ENCODE measurements around the gene NRP2.
A peak's percentile ranks its signal among the peaks of the same experiment; 100 is the strongest.

The NRP2 gene, protein sequence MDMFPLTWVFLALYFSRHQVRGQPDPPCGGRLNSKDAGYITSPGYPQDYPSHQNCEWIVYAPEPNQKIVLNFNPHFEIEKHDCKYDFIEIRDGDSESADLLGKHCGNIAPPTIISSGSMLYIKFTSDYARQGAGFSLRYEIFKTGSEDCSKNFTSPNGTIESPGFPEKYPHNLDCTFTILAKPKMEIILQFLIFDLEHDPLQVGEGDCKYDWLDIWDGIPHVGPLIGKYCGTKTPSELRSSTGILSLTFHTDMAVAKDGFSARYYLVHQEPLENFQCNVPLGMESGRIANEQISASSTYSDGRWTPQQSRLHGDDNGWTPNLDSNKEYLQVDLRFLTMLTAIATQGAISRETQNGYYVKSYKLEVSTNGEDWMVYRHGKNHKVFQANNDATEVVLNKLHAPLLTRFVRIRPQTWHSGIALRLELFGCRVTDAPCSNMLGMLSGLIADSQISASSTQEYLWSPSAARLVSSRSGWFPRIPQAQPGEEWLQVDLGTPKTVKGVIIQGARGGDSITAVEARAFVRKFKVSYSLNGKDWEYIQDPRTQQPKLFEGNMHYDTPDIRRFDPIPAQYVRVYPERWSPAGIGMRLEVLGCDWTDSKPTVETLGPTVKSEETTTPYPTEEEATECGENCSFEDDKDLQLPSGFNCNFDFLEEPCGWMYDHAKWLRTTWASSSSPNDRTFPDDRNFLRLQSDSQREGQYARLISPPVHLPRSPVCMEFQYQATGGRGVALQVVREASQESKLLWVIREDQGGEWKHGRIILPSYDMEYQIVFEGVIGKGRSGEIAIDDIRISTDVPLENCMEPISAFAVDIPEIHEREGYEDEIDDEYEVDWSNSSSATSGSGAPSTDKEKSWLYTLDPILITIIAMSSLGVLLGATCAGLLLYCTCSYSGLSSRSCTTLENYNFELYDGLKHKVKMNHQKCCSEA

GRCh38 chr2:205682239-205682970, at the start of gene NRP2:
TSS of gene NRP2 (plus strand) at chr2:205682501. CDS start at chr2:205683291, 790 bp downstream.
- Histone ChIP-seq H3K4me1 (ENCODE audit: control insufficient read depth in 1 of 2, insufficient read depth in 1 of 2, low read depth in 1 of 2, low read length in 1 of 2) (peaks cover 11 to 13% of the 10 kb centered on the region in 2 experiments), H3K4me3 (ENCODE audit: low read depth in 1 of 2, low read length in 1 of 2) (peak within 1 kb of the TSS; percentile 2 to 45)

DNA sequence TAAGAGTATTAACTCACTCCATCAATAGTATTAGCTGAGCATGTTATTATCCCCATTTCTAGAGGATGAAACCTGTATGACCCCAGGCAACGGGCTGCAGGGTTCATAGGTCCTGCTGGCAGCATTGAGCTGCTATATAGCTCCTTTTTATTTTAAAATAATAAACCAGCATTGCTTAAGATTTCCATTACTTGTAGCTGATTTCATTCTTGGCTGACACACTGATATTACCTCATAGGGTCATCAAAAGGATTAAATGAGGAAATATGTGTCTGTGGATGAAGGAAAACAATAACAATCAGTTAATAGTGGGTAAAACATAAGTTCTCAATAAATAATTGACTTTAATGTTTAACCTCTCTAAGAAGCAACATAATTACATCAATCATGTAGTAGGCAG, 48.3 kb upstream of the NRP2 start:
- Histone ChIP-seq H3K36me3 (no peaks in the 10 kb centered on the region), H3K4me1 (ENCODE audit: control insufficient read depth in 1 of 2, insufficient read depth in 1 of 2, low read depth in 1 of 2, low read length in 1 of 2) (no peaks in the 10 kb centered on the region), H3K27me3 (peaks cover 4% of the 10 kb centered on the region), H3K4me3 (ENCODE audit: low read depth in 1 of 2, low read length in 1 of 2) (no peak overlapping the region), H3K9me3 (no peaks in the 10 kb centered on the region), H3K27ac (no peak overlapping the region)
- no peak for TF ChIP-seq CTCF (IDR thresholded peaks at IDR 0.05)

More at GRCh38 chr2:205682239-205682970, at the start of gene NRP2:
- TF ChIP-seq CTCF (IDR thresholded peaks at IDR 0.05) = no peak
- Histone ChIP-seq H3K27me3 (peaks cover 95% of the 10 kb centered on the region), H3K27ac (no peak within 1 kb of the TSS), H3K9me3 (no peaks in the 10 kb centered on the region), H3K36me3 (no peaks in the 10 kb centered on the region)

DNA sequence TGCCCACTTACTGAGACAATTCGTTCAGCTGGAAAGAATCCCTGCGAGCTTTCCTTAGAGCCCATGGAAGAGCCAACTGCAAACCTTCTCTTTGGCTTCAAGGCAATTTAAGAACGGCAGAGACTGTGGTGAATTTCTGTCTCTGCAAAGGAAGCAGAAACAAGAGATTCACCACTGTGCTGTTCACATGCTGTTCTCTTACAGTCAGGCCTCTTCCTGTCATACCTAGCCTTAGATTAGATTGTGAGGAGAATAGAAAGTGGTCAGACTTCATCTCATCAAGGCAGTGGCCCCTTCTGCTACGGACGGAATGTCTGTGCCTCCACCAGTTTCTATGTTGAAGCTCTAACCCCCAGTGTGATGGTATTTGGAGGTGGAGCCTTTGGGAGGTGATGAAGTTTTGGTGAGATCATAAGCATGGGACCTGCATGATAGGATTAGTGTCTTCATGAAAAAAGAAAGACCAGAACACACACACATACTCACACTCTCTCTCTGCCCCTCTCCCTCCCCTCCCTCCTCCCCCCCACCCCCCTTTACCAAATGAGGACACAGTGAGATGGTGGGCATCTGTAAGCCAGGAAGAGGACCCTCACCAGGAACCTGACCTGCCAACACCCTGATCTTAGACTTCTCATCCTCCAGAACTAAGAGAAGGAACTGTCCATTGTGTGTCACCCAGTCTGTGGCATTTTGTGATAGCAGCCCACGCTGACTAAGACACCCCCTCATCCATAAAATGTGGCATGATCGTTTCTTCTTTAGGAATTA, 45.6 kb upstream of the NRP2 start:
- Histone ChIP-seq H3K9me3 (no peaks in the 10 kb centered on the region), H3K27ac (no peak overlapping the region), H3K4me3 (ENCODE audit: low read depth in 1 of 2, low read length in 1 of 2) (no peak overlapping the region), H3K27me3 (peaks cover 4% of the 10 kb centered on the region), H3K36me3 (no peaks in the 10 kb centered on the region), H3K4me1 (ENCODE audit: control insufficient read depth in 1 of 2, insufficient read depth in 1 of 2, low read depth in 1 of 2, low read length in 1 of 2) (no peaks in the 10 kb centered on the region)
- TF ChIP-seq CTCF (IDR thresholded peaks at IDR 0.05) = no peak

- Histone ChIP-seq H3K27me3 (peaks cover 4% of the 10 kb centered on the region), H3K36me3 (no peaks in the 10 kb centered on the region), H3K9me3 (no peaks in the 10 kb centered on the region), H3K27ac (no peak overlapping the region), H3K4me3 (ENCODE audit: low read depth in 1 of 2, low read length in 1 of 2) (no peak overlapping the region), H3K4me1 (ENCODE audit: control insufficient read depth in 1 of 2, insufficient read depth in 1 of 2, low read depth in 1 of 2, low read length in 1 of 2) (no peaks in the 10 kb centered on the region)
- TF ChIP-seq CTCF (IDR thresholded peaks at IDR 0.05) = no peak
Measured at GRCh38 chr2:205637320-205637602, 45.0 kb upstream of the NRP2 start.
